ENCODE data around the gene CFAP221.

CFAP221 gene

GRCh38 chr2:119536707-119537106, 7.5 kb upstream of the CFAP221 start:
- no peak for DNase-seq (ENCODE audit: low read depth)

GRCh38 chr2:119537792-119538191, 6.5 kb upstream of the CFAP221 start:
- DNase-seq (ENCODE audit: low read depth), result no peak

DNA sequence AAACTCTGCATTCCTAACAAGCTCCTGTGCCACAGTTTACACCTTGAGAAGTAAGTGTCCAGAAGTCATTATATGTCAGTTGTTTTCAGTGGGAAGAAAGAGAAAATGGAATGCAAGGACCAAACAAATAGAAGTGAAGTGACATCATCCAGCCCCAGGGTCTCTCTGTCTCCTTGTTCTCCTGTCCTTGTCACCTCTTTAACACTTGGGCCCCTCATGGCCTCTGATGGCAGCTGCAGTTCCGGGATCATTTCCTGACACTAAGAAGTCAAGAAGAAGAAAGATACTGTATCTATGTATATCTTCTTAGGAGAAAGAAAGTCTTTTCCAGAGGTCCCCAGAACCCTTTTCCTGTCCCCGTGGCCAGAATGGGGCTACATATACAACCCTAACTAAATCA, 2.8 kb upstream of the CFAP221 start:
- no peak for DNase-seq (ENCODE audit: low read depth)

DNA sequence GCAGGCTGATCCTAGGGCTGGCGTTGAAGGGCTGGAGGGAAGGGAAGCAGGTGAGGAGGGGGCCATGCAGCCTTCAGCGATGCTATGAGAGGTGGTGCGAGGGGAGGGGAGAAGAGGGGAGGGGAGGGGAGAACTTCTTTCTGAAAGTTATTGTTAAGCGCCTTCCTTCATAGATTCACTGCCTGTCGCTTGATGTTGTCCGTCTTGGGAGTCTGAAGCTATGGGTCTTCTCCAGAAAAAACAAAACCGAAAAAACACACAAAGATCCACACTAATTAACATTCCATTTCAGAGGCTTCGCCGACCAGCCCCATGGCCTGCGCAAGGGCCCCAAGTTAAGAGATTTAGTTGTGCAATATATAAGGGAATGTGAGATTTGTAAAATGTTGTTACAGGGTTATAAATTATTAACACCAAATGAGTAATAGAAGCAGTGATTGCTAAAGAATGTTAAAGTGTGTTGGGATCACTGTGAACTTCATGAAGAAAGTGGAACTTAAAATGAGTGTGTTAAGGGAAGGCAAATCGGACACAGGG, 758 bp downstream of the CFAP221 start:
- DNase-seq (ENCODE audit: low read depth), result no peak

- DNase-seq (ENCODE audit: low read depth), result no peak
Measured at GRCh38 chr2:119545754-119546446, 1.7 kb downstream of the CFAP221 start.

- DNase-seq (ENCODE audit: low read depth), result no peak
Measured at GRCh38 chr2:119546447-119546767, 2.2 kb downstream of the CFAP221 start.

- no peak for DNase-seq (ENCODE audit: low read depth)
Measured at GRCh38 chr2:119548516-119549120, 4.4 kb downstream of the CFAP221 start.

DNA sequence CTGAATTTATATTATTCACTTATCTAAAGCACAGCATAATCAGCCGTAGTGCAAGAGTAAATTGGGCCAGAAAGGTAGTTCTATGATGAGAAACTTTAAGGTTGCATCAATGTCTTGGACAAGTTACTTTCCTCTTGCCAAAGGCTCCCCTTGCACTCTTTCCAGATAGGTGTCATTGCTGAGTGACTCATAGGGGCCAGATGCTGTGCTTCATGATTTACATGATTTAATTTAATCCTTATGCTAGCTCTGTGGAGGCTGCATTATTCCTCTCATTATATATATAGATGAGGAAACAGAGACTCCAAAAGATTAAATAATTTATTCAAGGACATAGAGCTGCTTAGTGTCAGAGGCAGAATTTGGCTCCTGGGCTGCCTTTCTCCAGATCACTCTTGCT, 5.0 kb downstream of the CFAP221 start:
- peak; percentile 45 for DNase-seq (ENCODE audit: low read depth)

DNA sequence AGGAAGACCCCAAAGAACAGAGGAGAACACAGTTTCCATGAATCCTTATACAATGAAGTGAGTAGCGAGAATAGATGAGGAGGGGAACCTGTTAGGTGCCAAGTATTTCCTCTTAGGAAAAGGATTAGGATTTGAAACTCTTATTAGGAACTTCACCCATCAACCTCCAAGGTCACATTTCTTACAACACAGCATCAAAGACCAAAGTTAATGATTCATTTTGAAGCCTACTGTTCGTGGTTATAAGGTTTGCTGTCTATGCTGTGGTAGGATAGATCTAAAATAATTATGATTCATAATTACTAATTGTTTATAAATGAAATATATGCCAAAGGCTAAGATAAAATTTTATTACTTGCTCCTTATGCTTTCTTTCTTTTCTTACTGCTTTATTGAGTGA, 6.1 kb downstream of the CFAP221 start:
- no peak for DNase-seq (ENCODE audit: low read depth)

GRCh38 chr2:119550856-119551255, 6.6 kb downstream of the CFAP221 start:
- no peak for DNase-seq (ENCODE audit: low read depth)

DNA sequence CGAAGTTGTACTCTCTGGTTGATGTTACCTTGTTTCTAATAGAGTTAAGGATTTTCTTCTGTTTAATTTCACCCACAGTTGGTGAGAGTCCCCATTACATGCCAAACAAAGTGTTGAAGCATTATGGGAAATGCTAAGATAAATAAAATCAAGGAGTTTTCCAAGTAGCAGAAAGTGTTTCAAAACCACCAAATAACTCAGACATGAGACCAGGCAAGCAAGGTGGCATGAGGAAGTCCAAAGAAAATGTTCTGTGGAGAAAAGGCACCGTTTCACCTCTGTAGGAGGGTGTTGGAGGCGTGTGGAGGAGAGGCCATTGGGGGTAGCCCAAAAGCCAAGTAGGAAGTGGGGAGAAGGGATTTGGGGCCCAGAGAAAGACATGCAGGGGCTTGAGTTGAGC, 8.7 kb downstream of the CFAP221 start:
- DNase-seq (ENCODE audit: low read depth), result no peak

DNA sequence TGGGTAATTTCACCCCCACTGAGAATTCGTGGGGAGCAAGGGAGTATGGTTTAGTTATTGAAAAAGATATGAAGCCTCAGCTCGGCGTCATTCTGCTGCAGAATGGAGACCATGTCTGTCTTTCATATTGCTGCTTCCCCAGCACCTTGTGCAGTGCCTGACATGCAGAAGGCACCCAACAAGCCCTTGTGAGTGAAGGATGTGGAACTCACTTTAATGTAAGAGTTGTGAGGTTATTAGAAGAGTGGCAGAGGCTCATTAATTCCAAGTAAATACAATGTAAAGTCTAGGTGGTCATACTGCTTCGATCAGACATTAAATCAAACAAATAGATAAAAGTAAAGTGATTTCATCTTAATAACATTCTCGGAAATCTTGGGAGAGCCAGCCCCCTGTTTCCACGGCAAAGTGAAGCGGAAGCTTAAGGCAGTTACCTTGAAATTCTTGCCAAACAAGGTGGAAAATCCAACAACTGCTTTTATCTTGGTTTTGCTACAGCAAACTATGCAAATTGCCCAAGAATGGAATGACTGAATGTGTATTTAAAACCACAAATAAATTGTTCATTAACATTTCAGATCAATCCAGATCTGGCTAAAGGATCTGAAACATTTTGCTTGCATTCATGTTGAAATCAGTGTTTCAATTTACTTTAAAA, 9.6 kb downstream of the CFAP221 start:
- no peak for DNase-seq (ENCODE audit: low read depth)

DNA sequence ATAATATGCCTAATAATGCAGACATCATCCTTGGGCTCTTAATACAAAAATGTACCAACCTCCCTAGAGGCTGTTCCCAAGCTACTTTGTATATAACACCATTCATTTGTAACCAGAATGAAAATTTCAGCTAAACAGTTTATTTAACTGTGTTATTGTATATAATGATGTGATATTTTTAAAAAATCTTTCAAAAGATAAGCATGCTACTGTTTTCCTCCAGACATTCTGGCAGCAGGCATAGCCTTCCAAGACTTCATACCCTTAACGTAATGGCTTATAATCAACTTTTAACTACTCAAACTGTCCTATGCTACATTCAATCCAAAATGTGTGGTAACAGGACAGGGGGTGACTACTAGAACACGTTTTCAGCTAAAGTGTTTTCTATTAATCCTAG, 21.2 kb downstream of the CFAP221 start:
- DNase-seq (ENCODE audit: low read depth), result no peak

- DNase-seq (ENCODE audit: low read depth), result no peak
Measured at GRCh38 chr2:119567292-119567691, 23.0 kb downstream of the CFAP221 start.

DNA sequence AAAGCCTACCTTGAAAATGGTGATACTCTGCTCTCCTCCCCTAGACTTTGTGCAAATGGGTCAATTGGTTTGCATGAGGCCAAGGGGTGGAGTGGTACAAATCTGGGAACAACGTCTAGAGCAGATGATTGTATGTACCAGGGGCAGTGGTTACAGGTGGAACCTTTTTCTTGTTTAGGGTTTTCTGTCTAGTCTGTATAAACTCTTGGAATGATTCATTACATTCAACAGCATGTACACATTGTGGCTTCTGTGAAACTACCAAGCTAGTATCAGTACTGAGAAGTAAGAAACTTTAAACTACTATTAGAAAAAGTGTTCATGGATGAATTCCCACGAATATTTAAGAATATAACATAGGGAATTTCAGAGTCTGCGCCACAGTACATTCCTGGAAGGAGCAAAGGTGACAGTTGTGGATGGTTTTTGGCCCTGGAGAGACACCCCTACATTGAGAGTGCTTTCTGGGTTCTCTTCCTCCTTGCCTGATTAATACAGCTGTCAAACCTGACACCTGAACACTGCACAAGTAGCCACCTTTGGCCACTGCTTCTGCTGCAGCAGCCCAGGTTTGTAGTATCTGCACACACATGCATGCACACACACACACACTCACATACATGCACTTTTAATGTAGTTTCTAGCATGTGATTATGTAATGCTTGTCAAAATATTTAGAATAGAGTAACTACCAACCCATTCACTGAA, 30.0 kb downstream of the CFAP221 start:
- DNase-seq (ENCODE audit: low read depth), result no peak

DNA sequence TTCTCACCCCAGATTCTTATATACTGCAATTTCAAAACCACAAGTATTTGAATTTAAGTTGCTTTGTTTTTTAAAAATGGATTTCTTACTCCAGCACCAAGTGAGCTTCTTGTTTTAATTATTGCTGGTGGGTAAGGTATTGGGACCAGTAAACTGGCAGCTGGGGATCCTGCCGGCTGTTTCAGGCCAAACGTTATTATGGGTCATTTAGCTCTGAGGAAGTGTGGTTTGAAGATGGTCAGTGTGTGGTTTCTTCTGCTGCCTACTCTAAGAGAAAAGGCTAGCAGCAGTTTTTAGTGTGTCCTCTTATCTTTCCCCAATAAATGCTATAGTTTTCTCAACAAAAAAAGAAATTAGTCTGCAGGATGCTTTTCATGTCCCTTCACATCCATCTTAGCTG, 30.6 kb downstream of the CFAP221 start:
- no peak for DNase-seq (ENCODE audit: low read depth)

GRCh38 chr2:119575439-119575838, 31.2 kb downstream of the CFAP221 start:
- DNase-seq (ENCODE audit: low read depth), result no peak

GRCh38 chr2:119579424-119580295, 35.4 kb downstream of the CFAP221 start:
- DNase-seq (ENCODE audit: low read depth), result no peak

GRCh38 chr2:119580550-119581072, 36.4 kb downstream of the CFAP221 start:
- no peak for DNase-seq (ENCODE audit: low read depth)

DNA sequence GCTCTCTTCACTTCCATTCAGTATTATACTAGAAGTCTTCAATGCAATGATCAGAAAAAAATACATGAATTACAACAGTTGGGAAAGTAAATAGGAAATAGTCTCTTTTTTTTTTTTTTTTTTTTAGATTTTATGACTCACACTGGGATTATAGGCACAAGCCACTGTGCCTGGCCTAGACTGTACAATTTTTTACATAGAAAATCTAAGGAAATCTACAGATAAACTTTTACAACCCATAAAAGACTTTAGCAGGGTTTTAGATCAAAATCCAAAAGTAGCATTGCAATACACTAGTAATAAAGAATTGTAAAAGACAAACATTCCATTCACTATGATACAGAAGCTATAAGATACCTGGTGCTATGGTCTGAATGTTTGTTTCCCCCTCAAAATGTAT, 39.0 kb downstream of the CFAP221 start:
- no peak for DNase-seq (ENCODE audit: low read depth)

- no peak for DNase-seq (ENCODE audit: low read depth)
Measured at GRCh38 chr2:119584469-119584868, 40.2 kb downstream of the CFAP221 start.

- DNase-seq (ENCODE audit: low read depth), result no peak
Measured at GRCh38 chr2:119586085-119586484, 41.8 kb downstream of the CFAP221 start.
